HEK293 (cell line): ENCODE measurements around the gene IMPDH1.
A peak's percentile ranks its signal among the peaks of the same experiment; 100 is the strongest.

Experiments
- BCL6B ChIP-seq: fragments of 450-650 bp; formaldehyde crosslinking; IDR thresholded peaks from 2 replicates; pipeline ENCODE4 v1.5.1; 2017; ENCODE audit warnings: missing biosample characterization, missing genetic modification characterization
- GLI2 ChIP-seq: fragments of 450-650 bp; formaldehyde crosslinking; IDR thresholded peaks from 2 replicates; pipeline ENCODE4; 2017; ENCODE audit warnings: missing biosample characterization, missing genetic modification characterization, low read depth, borderline replicate concordance
- GLIS1 ChIP-seq: fragments of 450-650 bp; formaldehyde crosslinking; IDR thresholded peaks from 2 replicates; pipeline ENCODE4 v1.5.1; 2016; ENCODE audit warnings: missing biosample characterization, missing genetic modification characterization
- REPIN1 ChIP-seq: fragments of 450-650 bp; formaldehyde crosslinking; IDR thresholded peaks from 2 replicates; pipeline ENCODE4 v1.5.1; 2017; ENCODE audit warnings: missing biosample characterization, missing genetic modification characterization, low read depth
- SALL2 ChIP-seq: fragments of 450-650 bp; formaldehyde crosslinking; IDR thresholded peaks from 2 replicates; pipeline ENCODE4 v1.5.0; 2017; ENCODE audit warnings: missing biosample characterization, mild to moderate bottlenecking, missing genetic modification characterization, borderline replicate concordance
- SETDB1 ChIP-seq: IDR thresholded peaks from one replicate; pipeline ENCODE4 v1.6.1; 2017; ENCODE audit warnings: mild to moderate bottlenecking, low read length, moderate library complexity, mixed read lengths; ENCODE audit not compliant: insufficient read length
- SP3 ChIP-seq: fragments of 450-650 bp; formaldehyde crosslinking; IDR thresholded peaks from 2 replicates; pipeline ENCODE4 v1.5.1; 2016; ENCODE audit warnings: missing biosample characterization, missing genetic modification characterization
- ZBTB1 ChIP-seq: fragments of 450-650 bp; formaldehyde crosslinking; IDR thresholded peaks from 2 replicates; pipeline ENCODE4 v1.5.1; 2016; ENCODE audit warnings: missing biosample characterization, missing genetic modification characterization
- ZBTB49 ChIP-seq: fragments of 450-650 bp; formaldehyde crosslinking; IDR thresholded peaks from 2 replicates; pipeline ENCODE4 v1.5.1; 2016; ENCODE audit warnings: missing biosample characterization, missing genetic modification characterization, low read depth
- ZNF121 ChIP-seq: fragments of 450-650 bp; formaldehyde crosslinking; IDR thresholded peaks from 2 replicates; pipeline ENCODE4 v1.5.1; 2016; ENCODE audit warnings: missing biosample characterization, missing genetic modification characterization
- ZNF266 ChIP-seq: fragments of 450-650 bp; formaldehyde crosslinking; IDR thresholded peaks from 2 replicates; pipeline ENCODE4 v1.5.1; 2016; ENCODE audit warnings: missing biosample characterization, missing genetic modification characterization, low read depth
- ZNF274 ChIP-seq, 2 experiments: fragments of 200-500 bp in 1 of 2; fragments of 450-650 bp in 1 of 2; sonication (Bioruptor generic) in 1 of 2; formaldehyde crosslinking in 1 of 2; IDR thresholded peaks; 2 replicates each; pipeline versions ENCODE4 v1.5.1 to v1.6.1; 2014 to 2016; ENCODE audit warnings: borderline replicate concordance in 1 of 2, inconsistent platforms in 1 of 2, low read length in 1 of 2, missing biosample characterization in 1 of 2, missing genetic modification characterization in 1 of 2
- ZNF292 ChIP-seq: fragments of 450-650 bp; formaldehyde crosslinking; IDR thresholded peaks from 2 replicates; pipeline ENCODE4 v1.5.1; 2016; ENCODE audit warnings: low read depth, missing biosample characterization, missing genetic modification characterization, borderline replicate concordance
- ZNF354C ChIP-seq: fragments of 450-650 bp; formaldehyde crosslinking; IDR thresholded peaks from 2 replicates; pipeline ENCODE4 v1.5.1; 2016; ENCODE audit warnings: missing biosample characterization, missing genetic modification characterization, low read depth, borderline replicate concordance
- ZNF362 ChIP-seq: fragments of 450-650 bp; formaldehyde crosslinking; IDR thresholded peaks from 2 replicates; pipeline ENCODE4 v1.5.1; 2016; ENCODE audit warnings: missing biosample characterization, missing genetic modification characterization
- ZNF398 ChIP-seq: fragments of 450-650 bp; formaldehyde crosslinking; IDR thresholded peaks from 2 replicates; pipeline ENCODE4 v1.5.1; 2017; ENCODE audit warnings: missing biosample characterization, missing genetic modification characterization
- ZNF449 ChIP-seq: fragments of 450-650 bp; formaldehyde crosslinking; IDR thresholded peaks from 2 replicates; pipeline ENCODE4 v1.5.1; 2017; ENCODE audit warnings: missing biosample characterization, mild to moderate bottlenecking, missing genetic modification characterization, moderate library complexity
- ZNF549 ChIP-seq: fragments of 450-650 bp; IDR thresholded peaks from 2 replicates; pipeline ENCODE4 v1.5.1; 2018; ENCODE audit warnings: missing biosample characterization, missing genetic modification characterization, mild to moderate bottlenecking, inconsistent platforms, moderate library complexity
- ZNF580 ChIP-seq: fragments of 450-650 bp; formaldehyde crosslinking; IDR thresholded peaks from 2 replicates; pipeline ENCODE4 v1.5.1; 2016; ENCODE audit warnings: missing biosample characterization, missing genetic modification characterization
- ZNF585B ChIP-seq: fragments of 450-650 bp; formaldehyde crosslinking; IDR thresholded peaks from 2 replicates; pipeline ENCODE4 v1.5.1; 2016; ENCODE audit warnings: missing biosample characterization, missing genetic modification characterization
- ZNF658 ChIP-seq: fragments of 450-650 bp; formaldehyde crosslinking; IDR thresholded peaks from 2 replicates; pipeline ENCODE4; 2016; ENCODE audit warnings: missing biosample characterization, missing genetic modification characterization
- ZNF660 ChIP-seq: fragments of 450-650 bp; IDR thresholded peaks from 2 replicates; pipeline ENCODE4 v1.5.1; 2018; ENCODE audit warnings: missing biosample characterization, mild to moderate bottlenecking, missing genetic modification characterization
- ZNF664 ChIP-seq: fragments of 450-650 bp; formaldehyde crosslinking; IDR thresholded peaks from 2 replicates; pipeline ENCODE4 v1.5.1; 2016; ENCODE audit warnings: missing biosample characterization, missing genetic modification characterization
- ZNF792 ChIP-seq: fragments of 450-650 bp; formaldehyde crosslinking; IDR thresholded peaks from 2 replicates; pipeline ENCODE4 v1.5.1; 2016; ENCODE audit warnings: missing biosample characterization, missing genetic modification characterization
- ZSCAN18 ChIP-seq: fragments of 450-650 bp; formaldehyde crosslinking; IDR thresholded peaks from 2 replicates; pipeline ENCODE4 v1.5.1; 2016; ENCODE audit warnings: missing biosample characterization, missing genetic modification characterization
- ZSCAN30 ChIP-seq: fragments of 450-650 bp; IDR thresholded peaks from 2 replicates; pipeline ENCODE4 v1.5.1; 2018; ENCODE audit warnings: missing biosample characterization, mild to moderate bottlenecking, missing genetic modification characterization, moderate library complexity

The IMPDH1 gene

GRCh38 chr7:128409596-128410450 is at the start of gene IMPDH1 (continued):
- TF ChIP-seq REPIN1 (tag by site-specific recombination) = no peak
- peak; percentile 86 for TF ChIP-seq ZSCAN30 (tag by site-specific recombination)
- no peak for TF ChIP-seq ZNF121
- TF ChIP-seq ZNF274 (IDR thresholded peaks at IDR 0.05; ENCODE audit: low read length) = no peak
- no peak for TF ChIP-seq ZNF274 (tag by site-specific recombination; IDR thresholded peaks at IDR 0.05; ENCODE audit: borderline replicate concordance)
- TF ChIP-seq ZSCAN18 (tag by site-specific recombination) = no peak
- TF ChIP-seq ZNF660 (tag by site-specific recombination) = peak; percentile 40
- no peak for TF ChIP-seq ZNF792 (tag by site-specific recombination)
- 0 out of 2 replicates have a peak, but pooled peaks have one; percentile 12 for TF ChIP-seq ZBTB1
- no peak for TF ChIP-seq ZNF362
- peak; percentile 75; the same call in 1 of the 2 replicates for TF ChIP-seq ZNF449 (tag by site-specific recombination)
- no peak for TF ChIP-seq GLI2
- no peak for TF ChIP-seq ZNF664
- no peak for TF ChIP-seq SETDB1
- no peak for TF ChIP-seq ZNF658
- TF ChIP-seq ZNF292 = no peak
- TF ChIP-seq ZNF354C = no peak
- TF ChIP-seq SALL2 (tag by site-specific recombination) = no peak
- TF ChIP-seq ZNF580 (tag by site-specific recombination) = no peak
- no peak for TF ChIP-seq ZNF585B
- TF ChIP-seq SP3 (tag by site-specific recombination) = peak; percentile 48
- TF ChIP-seq ZNF266 (tag by site-specific recombination) = no peak
- TF ChIP-seq ZBTB49 = no peak
- TF ChIP-seq GLIS1 = peak; percentile 100
- no peak for TF ChIP-seq BCL6B (tag by site-specific recombination)
- TF ChIP-seq ZNF549 (tag by site-specific recombination) = no peak; the same call in 1 of the 2 replicates
- TF ChIP-seq ZNF398 (tag by site-specific recombination) = peak; percentile 65
